NCI-H2196 (cell line): ENCODE data around the gene MYCBPAP.
A peak's percentile ranks its signal among the peaks of the same experiment; 100 is the strongest.
"Not testable (repeated sequence)": the region's sequence is repeated elsewhere in the genome, so short reads cannot be mapped to it uniquely, and the experiment has no call there.

ENCODE experiments used
- DNase-seq: peaks from one replicate; lab custom pipeline; 2025; ENCODE audit not compliant: unreplicated experiment; lab: John Stamatoyannopoulos, UW

Gene MYCBPAP

DNA sequence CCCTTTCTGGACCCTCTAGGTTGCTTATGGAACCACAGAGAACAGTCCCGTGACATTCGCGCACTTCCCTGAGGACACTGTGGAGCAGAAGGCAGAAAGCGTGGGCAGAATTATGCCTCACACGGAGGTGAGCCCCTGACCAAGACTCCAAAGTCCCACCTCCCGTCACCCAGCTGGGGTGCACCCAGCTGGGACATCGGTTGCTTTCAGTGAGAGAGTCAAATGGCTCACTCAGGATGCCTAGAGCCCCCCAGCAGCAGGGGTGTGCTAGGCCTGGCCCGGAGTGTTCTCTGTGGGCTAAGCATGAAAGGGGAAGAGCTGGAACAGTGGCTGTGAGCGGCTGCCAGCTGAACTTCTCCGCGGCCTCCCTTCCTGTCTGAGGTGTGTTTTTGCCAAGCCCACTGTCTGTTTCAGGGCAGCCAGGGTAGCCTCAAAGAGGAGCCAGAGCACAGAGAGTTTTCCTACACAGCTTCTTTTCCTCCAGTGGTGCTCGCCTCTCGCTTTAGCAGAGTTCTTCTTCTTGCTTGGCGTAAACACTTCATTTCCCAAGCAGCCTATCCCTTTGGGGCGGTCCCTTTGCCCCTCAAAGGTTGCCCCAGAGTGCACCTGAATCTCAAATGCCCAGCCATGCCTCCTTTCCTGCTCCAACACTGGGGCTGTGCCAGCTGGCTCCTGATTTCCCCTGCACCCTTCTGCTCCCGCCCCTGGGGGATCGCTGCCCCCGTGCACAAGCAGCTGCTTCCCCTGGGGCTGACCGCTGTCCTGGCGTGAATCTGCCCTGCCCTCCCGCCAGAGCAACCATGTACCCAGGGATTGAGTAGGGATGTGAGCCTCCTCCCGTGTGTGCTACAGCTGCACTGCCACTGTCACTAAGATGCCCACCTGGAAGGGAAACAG, 37.0 kb upstream of the MYCBPAP start:
- peak; percentile 15 for DNase-seq

DNA sequence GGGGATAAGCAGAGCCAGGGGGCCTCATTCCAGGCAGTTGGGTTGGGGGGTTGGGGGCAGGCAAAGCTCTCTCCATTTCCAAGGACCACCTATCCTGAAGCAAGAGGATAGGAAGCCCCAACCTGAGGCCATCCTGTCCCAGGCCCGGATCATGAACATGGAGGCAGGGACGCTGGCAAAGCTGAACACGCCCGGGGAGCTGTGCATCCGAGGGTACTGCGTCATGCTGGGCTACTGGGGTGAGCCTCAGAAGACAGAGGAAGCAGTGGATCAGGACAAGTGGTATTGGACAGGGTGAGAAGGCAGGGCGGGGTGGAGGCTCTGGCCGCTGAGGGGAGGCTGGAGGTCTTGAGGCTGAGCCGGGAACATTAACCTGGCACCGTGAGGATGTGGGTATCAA, 36.0 kb upstream of the MYCBPAP start:
- no peak for DNase-seq

DNA sequence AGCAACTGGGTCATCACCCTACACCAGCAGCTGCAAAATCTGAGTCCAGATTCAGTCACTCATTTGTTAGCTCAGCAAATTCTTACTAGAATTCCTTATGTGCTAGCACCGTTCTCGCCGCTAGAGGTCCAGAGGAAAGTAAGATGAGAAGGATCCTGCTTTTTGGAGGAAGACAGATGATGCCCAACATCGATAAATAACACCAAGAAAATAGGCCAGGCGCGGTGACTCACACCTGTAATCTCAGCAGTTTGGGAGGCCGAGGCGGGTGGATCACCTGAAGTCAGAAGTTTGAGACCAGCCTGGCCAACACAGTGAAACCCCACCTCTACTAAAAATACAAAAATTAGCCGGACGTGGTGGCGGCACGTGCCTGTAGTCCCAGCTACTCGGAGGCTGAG, 35.5 kb upstream of the MYCBPAP start:
- DNase-seq = not testable (repeated sequence)

DNA sequence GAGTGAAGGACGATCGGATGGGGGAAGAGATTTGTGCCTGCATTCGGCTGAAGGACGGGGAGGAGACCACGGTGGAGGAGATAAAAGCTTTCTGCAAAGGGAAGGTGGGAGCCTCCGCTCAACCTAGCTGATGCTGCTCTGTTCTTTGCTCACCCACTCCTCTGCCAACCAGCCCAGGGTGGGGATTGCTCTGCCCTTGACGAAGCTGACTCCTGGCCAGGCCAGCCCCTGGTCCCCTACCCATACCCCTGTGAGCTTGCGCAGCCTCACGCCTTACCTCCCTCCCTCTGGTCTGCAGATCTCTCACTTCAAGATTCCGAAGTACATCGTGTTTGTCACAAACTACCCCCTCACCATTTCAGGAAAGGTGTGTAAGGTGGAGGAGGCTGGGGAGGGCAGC, 34.3 kb upstream of the MYCBPAP start:
- no peak for DNase-seq

DNA sequence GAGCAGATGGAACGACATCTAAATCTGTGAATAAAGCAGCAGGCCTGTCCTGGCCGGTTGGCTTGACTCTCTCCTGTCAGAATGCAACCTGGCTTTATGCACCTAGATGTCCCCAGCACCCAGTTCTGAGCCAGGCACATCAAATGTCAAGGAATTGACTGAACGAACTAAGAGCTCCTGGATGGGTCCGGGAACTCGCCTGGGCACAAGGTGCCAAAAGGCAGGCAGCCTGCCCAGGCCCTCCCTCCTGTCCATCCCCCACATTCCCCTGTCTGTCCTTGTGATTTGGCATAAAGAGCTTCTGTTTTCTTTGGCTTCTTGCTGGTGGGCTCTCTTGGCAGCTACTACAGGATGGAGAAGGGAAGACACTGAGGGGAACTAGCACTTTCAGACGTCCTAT, 33.7 kb upstream of the MYCBPAP start:
- DNase-seq = no peak

DNA sequence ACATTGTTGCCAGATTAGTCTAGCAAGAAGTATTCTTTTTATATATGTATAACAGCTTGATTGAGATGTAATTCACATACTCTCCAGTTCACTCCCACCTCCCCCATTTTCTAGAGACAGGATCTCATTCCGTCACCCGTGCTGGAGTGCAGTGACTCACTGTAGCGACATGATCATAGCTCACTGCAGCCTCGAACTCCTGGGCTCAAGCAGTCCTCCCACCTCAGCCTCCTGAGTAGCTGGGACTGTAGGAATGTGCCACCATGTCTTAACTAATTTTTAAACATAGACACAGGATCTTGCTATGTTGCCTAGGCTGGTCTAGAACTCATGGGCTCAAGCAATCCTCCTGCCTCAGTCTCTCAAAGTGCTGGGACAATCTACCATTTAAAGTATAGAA, 32.9 kb upstream of the MYCBPAP start:
- no peak for DNase-seq

DNA sequence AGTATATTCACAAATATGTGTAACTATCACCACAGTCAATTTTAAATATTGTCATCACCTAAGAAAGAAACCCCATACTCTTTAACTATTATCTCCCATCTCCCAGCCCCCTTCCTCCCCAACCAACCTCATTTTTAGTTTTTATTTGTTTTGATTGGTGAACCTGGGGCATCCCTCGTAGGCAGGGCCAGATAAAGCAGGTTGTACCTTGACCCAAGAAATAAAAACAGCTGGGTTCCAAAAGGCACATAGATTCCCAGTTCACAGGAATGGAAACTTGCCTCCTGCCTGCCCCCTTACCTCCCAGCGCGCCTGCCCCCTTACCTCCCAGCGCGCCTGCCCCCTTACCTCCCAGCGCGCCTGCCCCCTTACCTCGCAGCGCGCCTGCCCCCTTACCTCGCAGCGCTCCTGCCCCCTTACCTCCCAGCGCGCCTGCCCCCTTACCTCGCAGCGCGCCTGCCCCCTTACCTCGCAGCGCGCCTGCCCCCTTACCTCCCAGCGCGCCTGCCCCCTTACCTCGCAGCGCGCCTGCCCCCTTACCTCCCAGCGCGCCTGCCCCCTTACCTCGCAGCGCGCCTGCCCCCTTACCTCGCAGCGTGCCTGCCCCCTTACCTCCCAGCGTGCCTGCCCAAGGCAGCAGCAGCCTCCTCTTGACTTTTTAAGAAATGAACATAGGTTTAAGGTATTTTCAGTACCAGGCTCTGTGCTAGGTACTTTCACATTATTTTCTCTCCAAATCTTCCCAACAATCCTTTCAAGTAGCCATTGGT, 32.3 kb upstream of the MYCBPAP start:
- not testable (repeated sequence) for DNase-seq

DNA sequence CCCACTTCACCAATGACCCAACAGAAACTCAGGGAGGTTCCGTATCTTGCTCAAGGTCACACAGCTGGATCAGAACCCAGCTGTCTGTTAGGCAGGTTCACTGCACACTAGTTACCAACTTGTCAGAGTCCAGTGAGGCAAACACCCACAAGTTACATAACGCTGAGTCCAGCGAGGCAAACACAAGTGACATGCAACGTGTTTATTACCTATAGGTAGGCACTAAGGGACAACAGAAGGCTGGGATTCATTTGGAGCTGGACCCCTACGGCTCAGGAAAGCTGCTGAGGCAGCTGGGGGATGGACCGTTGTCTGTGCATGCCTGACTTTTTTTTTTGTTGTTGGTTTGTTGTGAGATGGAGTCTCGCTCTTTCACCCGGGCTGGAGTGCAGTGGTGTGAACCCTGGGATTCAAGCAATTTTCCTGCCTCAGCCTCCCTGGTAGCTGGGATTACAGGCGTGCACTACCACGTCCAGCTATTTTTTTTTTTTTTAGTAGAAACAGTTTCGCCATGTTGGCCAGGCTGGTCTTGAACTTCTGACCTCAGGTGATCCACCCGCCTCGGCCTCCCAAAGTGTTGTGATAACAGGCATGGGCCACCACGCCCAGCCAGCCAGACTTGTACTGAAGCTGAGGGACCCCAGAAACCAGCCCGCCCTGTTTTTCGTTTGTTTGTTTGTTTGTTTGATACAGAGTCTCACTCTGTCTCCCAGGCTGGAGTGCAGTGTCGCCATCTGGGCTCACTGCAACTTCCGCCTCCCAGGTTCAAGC, 31.5 kb upstream of the MYCBPAP start:
- no peak for DNase-seq

DNA sequence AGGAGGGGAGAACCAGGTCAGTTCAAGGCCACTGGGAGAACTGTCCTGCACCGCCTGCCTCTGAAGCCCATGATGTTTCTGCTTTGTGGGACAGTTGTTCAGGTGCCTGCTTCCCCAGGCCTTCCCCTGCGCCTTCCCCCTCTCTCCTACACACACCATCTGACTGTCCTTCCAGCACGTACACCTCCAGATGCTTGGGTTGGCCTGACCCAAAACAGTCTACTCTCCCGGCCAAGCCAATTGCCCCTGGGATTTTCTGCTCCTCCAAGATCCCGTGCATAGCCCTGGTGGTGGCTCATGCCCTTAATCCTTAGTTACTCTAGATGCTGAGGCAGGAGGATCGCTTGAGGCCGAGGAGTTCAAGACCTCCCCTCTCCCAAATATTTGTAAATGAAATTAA, 30.3 kb upstream of the MYCBPAP start:
- DNase-seq = no peak

DNA sequence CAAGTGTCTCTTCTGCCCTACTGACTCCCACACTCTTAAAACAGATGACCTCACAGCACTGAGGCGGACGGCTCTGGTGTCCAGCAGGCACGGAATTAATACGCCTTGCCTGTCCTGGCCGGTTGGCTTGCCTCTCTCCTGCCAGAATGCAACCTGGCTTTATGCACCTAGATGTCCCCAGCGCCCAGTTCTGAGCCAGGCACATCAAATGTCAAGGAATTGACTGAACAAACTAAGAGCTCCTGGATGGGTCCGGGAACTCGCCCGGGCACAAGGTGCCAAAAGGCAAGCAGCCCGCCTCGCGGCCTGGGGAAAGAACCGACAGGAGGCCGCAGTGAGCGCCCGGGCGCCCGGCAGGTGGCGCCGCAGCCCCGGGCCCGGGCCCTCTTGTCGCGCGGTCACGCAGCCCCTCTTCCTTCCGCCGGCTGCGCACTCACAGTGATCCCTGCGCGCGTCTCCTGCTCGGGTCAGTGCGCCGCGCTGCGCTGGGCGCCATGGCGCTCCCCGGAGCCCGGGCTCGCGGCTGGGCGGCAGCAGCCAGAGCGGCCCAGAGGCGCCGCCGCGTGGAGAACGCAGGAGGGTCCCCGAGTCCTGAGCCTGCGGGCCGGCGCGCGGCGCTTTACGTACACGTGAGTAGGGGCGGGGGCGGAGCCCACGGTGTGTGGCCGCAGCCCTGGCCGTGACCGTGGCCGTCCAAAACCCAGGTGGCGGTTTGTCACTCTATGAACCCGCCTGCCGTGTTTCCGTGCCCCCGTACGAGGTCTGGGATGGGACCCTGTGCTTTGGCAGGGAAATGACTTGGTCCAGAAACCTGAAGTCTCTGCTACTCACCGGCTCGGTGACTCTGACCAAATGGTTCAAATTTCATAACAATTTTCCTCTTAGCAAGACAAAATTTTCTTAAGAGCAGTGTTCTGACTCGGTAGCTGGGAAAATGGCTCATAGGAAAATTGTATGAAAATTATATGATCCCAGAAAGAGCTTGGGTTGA, 29.6 kb upstream of the MYCBPAP start, which contains the start of gene RSAD1:
RSAD1 (plus strand) TSS at position 470 of the 991 bp plus-strand sequence; CDS start at position 495, 25 bp downstream.
- DNase-seq = peak; percentile 95

DNA sequence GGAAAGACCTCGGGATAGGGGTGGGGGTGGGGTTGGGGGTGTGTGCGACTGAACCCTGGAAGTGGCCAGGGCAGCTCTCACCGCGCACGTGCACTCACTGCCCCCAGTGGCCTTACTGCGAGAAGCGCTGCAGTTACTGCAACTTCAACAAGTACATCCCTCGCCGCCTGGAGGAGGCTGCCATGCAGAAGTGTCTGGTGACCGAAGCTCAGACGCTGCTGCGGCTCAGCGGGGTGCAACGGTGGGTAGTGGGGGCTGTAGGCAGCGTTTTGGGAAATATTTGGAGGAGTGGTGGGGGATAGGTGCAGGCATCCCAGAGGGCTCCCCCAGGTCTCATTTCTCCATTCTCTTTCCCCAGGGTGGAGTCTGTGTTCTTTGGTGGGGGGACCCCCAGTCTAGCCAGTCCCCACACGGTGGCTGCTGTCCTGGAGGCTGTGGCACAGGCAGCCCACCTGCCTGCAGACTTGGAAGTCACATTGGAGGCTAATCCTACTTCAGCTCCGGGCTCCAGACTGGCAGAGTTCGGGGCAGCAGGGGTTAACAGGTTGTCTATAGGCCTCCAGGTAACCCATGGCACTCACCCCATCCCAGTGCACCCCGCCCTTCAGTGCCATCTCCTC, 28.6 kb upstream of the MYCBPAP start:
- DNase-seq = peak; percentile 70

DNA sequence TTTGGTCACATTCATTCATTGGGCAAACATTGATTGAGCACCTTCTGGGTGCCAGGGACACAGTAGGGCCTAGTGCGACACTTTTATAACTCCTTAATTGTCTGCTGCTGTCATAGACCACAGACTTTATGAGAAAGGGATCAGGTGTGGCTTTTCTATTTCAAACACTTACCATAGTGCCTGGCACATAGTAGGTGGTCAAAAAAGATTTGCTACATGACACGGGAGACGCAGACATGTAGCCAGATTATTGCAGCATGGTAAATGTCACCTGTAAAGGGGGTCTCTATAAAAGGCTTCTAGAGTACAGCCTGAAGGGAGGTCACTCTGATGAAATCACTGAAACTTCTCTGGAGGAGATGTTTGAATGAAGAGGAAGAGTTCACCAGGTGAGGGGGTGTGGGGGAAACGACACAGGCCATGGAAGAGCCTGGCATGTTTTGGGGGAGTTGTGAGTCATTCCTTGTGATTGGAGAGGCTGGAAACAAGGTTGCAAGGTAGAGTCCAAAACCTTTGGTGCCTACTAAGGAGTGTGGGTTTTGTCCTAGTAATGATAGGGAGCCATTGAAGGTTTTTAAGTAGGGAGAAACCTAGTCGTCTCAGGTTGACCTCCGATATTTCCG, 28.0 kb upstream of the MYCBPAP start:
- no peak for DNase-seq

DNA sequence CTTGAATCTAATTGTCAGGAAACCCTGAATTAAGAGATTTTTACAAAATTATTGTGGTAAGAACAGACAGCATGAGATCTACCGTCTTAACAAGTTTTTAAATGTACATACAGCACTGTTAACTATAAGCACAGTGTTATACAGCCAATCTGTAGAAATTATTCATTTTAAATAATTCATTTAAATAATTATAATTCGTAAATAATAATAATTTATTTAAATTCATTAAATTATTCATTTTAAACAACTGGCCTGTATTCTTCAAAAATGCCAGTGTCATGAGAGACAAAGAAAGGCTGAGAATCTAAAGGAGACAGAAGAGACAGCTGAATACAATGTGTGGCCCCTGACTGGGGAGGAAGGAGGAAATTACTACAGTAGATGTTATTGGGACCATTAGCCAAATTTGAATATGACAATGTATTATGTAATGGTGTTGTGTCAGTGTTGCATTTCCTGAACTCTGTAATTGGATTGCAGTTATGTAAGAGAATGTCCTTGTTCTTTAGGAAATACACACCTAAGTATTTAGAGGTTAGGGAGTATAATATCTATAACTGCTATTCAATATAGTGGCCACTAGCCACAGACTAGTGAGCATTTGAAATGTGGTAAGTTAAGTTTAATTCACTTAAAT, 27.3 kb upstream of the MYCBPAP start:
- DNase-seq = no peak

DNA sequence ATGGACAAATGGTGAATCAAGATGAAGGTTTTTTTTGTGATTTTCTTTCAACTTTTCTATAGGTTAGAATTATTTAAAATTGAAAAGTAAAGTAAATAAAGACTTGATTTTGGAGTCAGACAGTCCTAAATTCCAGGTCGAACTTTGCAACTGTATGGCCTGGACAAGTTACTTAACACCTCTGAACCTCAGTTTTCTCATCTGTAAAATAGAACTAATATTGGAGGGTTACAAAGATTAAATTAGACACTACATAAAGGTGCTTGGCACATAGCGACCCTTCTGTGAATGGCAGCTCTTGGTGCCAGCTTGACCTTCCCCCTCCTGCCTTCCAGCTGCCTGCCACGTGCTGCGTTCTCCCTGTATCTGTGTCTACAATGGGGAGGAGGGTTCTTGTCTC, 26.6 kb upstream of the MYCBPAP start:
- DNase-seq = no peak

DNA sequence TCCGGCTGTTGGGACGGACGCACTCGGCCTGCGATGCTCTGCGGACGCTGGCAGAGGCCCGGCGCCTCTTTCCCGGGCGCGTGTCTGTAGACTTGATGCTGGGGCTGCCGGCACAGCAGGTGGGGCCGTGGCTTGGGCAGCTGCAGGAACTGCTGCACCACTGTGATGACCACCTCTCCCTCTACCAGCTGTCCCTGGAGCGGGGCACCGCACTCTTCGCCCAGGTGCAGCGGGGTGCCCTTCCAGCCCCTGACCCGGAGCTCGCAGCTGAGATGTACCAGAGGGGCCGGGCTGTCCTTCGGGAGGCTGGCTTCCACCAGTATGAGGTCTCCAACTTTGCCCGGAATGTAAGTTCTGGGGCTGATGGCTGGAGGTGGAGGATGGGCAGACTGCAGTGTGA, 26.1 kb upstream of the MYCBPAP start:
- DNase-seq = no peak

DNA sequence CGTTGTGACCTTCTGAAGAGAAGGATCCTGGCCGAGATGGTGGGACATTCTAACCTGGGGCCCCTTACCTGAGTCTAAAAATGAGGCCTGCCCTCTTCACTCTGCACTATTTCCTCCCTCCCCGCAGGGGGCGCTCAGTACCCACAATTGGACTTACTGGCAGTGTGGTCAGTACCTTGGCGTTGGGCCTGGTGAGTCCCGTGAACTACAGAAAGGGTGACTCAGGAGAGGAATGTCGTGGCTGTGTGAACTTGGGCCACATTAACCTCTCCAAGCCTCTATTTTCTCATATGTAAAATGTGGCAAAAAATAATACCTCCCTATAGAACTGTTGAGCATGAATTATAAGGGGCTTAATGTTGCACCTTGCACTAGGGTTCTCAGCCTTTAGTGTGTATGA, 25.7 kb upstream of the MYCBPAP start:
- peak; percentile 91 for DNase-seq

DNA sequence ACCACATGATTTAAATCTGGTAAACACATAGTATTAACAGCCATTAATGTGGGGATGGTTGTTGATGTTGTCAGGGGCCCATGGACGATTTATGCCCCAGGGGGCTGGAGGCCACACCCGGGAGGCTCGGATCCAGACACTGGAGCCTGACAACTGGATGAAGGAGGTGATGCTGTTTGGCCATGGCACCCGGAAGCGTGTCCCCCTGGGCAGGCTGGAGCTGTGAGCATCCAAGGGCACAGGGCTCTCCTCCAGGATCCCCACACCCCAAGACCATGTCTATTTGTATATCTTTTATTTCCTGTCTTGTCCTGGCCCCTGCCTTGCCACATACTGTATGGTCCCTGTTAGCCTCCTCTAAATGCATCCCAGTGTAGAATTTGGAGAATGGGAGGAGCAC, 25.0 kb upstream of the MYCBPAP start:
- DNase-seq = no peak

DNA sequence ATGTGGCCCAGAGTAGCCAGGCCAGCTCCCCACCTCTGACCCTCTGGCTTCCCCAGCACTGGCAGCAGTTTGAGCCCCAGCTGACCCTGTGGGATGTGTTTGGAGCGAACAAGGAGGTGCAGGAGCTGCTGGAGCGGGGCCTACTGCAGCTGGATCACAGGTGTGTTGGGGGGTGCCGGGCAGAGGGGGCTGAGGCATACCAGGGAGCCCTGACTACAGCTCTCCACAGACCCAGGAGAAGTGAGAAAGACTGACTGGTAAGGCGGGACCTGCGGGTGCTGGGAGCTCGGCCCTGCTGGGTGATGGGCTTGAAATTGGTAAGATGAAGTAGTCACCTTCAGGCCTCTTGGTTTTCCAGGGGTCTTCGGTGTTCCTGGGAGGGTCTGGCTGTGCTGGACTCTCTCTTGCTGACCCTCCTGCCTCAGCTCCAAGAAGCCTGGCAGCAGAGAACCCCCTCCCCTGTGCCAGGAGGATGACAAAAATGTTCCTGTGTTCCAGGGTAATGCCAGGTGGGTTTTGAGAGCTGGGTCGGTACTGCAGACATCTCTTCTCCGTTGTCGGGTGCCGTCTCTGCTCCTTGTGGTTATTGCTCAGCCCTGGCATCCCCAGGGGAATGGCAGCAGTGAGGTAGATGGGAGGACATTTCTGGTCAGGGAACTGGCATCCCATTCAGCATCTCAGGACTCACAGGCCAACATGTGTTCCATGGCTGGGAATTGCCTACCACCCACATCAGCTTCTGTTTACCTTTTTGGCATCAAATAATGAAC, 23.7 kb upstream of the MYCBPAP start:
- no peak for DNase-seq
